ENCODE results near the gene ZMYND10.

GRCh38 chr3:50352781-50353180 is 7.2 kb upstream of the ZMYND10 start:
- no peak for TF ChIP-seq CTCF (IDR thresholded peaks at IDR 0.05)
- TF ChIP-seq POLR2A (IDR thresholded peaks at IDR 0.05) = no peak
